Purkinje cell (primary cell): ENCODE results near the gene SLC26A3. TPM values are rescaled to one million over a fixed set of nuclear protein-coding genes. Genes with fewer than 3 reads are reported as not detected.

ENCODE experiments used
- polyA plus RNA-seq: library from polyadenylated mRNA; unstranded; fragments of >200 nt; fragmentation: Nextera tagmentation; gene quantifications from 2 replicates; pipeline ENCODE4 v1.2.1, GENCODE V29; 2014

SLC26A3 gene
- not detected in 2 replicates for polyA plus RNA-seq

GRCh38 chr7:107803009-107803610, at the start of gene SLC26A3:
TSS of gene SLC26A3 (minus strand) at chr7:107803223. CDS start at chr7:107794509, 8,714 bp downstream.

GRCh38 chr7:107743567-107744344, 59.3 kb downstream of the SLC26A3 start, which contains the start of gene CBLL1:
TSS of gene CBLL1 (plus strand) at chr7:107744142. CDS start at chr7:107744164, 22 bp downstream.

Other genes with a start within 250 kb of the SLC26A3 start
- gene COG5, start 239.3 kb downstream of the SLC26A3 start, polyA plus RNA-seq: 4.3 and 5.5 TPM in 2 replicates
- gene DUS4L, start 239.3 kb downstream of the SLC26A3 start, polyA plus RNA-seq: 7.1 and 8.7 TPM in 2 replicates
- 18.3 and 68.2 TPM in 2 replicates for gene BCAP29, start 223.0 kb downstream of the SLC26A3 start, polyA plus RNA-seq
- 0.05 TPM in 1 of 2 replicates, not detected in the other for gene SLC26A4, start 142.4 kb downstream of the SLC26A3 start, polyA plus RNA-seq
- gene CBLL1, start 59.1 kb downstream of the SLC26A3 start, polyA plus RNA-seq: 13.7 and 17.2 TPM in 2 replicates
- 165 and 232 TPM in 2 replicates for gene DLD, start 88.0 kb upstream of the SLC26A3 start, polyA plus RNA-seq
- gene LAMB1, start 199.9 kb upstream of the SLC26A3 start, polyA plus RNA-seq: 28.9 and 42.0 TPM in 2 replicates